ENCODE results near the gene BBS7.

Gene BBS7

GRCh38 chr4:121869841-121870822 is at the start of gene BBS7:
TSS of gene BBS7 (minus strand) at chr4:121870474. CDS start at chr4:121870313, 161 bp downstream.
- DNase-seq (ENCODE audit: low spot score): peak; percentile 97

- no peak for DNase-seq (ENCODE audit: low spot score)
Observed at GRCh38 chr4:121913667-121914066, 43.4 kb upstream of the BBS7 start.

GRCh38 chr4:121908346-121908745 is 38.1 kb upstream of the BBS7 start:
- DNase-seq (ENCODE audit: low spot score): no peak

- peak; percentile 75 for DNase-seq (ENCODE audit: low spot score)
Observed at GRCh38 chr4:121900132-121900983, 30.1 kb upstream of the BBS7 start.

GRCh38 chr4:121898150-121898549 is 27.9 kb upstream of the BBS7 start:
- DNase-seq (ENCODE audit: low spot score): no peak

GRCh38 chr4:121888134-121888533 is 17.9 kb upstream of the BBS7 start:
- DNase-seq (ENCODE audit: low spot score): no peak

GRCh38 chr4:121885115-121885514 is 14.8 kb upstream of the BBS7 start:
- DNase-seq (ENCODE audit: low spot score): no peak

- no peak for DNase-seq (ENCODE audit: low spot score)
Observed at GRCh38 chr4:121881158-121881557, 10.9 kb upstream of the BBS7 start.

- DNase-seq (ENCODE audit: low spot score): no peak
Observed at GRCh38 chr4:121879135-121879534, 8.9 kb upstream of the BBS7 start.

- DNase-seq (ENCODE audit: low spot score): no peak
Observed at GRCh38 chr4:121877041-121877773, 6.9 kb upstream of the BBS7 start.

- no peak for DNase-seq (ENCODE audit: low spot score)
Observed at GRCh38 chr4:121876070-121876469, 5.8 kb upstream of the BBS7 start.

- DNase-seq (ENCODE audit: low spot score): no peak
Observed at GRCh38 chr4:121875652-121876051, 5.4 kb upstream of the BBS7 start.

- DNase-seq (ENCODE audit: low spot score): no peak
Observed at GRCh38 chr4:121873604-121874003, 3.3 kb upstream of the BBS7 start.

- no peak for DNase-seq (ENCODE audit: low spot score)
Observed at GRCh38 chr4:121863799-121864198, 6.5 kb downstream of the BBS7 start.

- DNase-seq (ENCODE audit: low spot score): no peak
Observed at GRCh38 chr4:121861426-121861825, 8.8 kb downstream of the BBS7 start.

GRCh38 chr4:121860121-121860520 is 10.2 kb downstream of the BBS7 start:
- no peak for DNase-seq (ENCODE audit: low spot score)

GRCh38 chr4:121851354-121851753 is 18.9 kb downstream of the BBS7 start:
- DNase-seq (ENCODE audit: low spot score): no peak

- DNase-seq (ENCODE audit: low spot score): no peak
Observed at GRCh38 chr4:121846662-121847061, 23.6 kb downstream of the BBS7 start.

- DNase-seq (ENCODE audit: low spot score): no peak
Observed at GRCh38 chr4:121842862-121843261, 27.4 kb downstream of the BBS7 start.

GRCh38 chr4:121838136-121838535 is 32.1 kb downstream of the BBS7 start:
- DNase-seq (ENCODE audit: low spot score): no peak

- DNase-seq (ENCODE audit: low spot score): no peak
Observed at GRCh38 chr4:121829511-121829910, 40.8 kb downstream of the BBS7 start.

- DNase-seq (ENCODE audit: low spot score): peak; percentile 47
Observed at GRCh38 chr4:121827853-121828252, 42.4 kb downstream of the BBS7 start.

Data from GM03348 (cell line).